COLO829 (cell line): ENCODE data around the gene CACNA2D3.
A peak's percentile ranks its signal among the peaks of the same experiment; 100 is the strongest.

Experiments
- DNase-seq: peaks from one replicate; pipeline ENCODE4 v3.0.0; 2012; ENCODE audit warnings: low spot score

Gene CACNA2D3

GRCh38 chr3:54217828-54218227, 95.5 kb downstream of the CACNA2D3 start:
- no peak for DNase-seq

DNA sequence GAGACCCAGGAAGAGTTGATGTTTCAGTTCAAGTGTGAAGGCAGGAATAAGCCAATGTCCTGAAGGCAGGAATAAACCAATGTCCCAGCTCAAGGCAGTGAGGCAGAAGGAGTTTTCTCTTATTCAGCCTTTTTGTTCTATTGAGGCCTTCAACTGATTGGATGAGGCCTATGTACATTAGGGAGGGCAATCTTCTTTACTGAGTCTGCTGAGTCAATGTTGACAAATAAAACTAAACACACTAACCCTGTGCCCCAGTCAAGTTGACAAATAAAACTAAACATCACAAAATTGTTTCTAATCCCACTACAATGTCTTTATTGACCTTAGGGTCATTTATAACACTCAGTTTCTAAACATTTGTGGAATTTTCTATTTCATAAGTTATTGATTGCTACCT, 100.0 kb downstream of the CACNA2D3 start:
- no peak for DNase-seq

DNA sequence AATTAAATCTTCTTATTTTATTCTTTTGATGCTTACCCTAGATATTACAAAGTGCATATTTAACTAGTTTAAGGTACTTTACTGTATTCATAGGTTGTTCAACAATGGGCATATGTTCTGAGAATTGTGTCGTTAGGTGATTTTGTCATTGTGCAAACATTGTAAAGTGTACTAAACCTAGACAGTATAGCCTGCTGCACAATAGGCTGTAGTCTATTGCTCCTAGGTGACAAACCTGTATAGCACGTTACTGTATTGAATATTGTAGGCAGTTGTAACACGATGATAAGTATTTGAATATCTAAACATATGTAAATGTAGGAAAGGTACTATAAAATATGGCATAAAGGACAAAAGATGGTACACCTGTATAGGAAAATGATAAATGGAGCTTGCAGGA, 100.7 kb downstream of the CACNA2D3 start:
- no peak for DNase-seq

- DNase-seq, result no peak
These were observed 103.6 kb downstream of the CACNA2D3 start for GRCh38 chr3:54225841-54226528.

DNA sequence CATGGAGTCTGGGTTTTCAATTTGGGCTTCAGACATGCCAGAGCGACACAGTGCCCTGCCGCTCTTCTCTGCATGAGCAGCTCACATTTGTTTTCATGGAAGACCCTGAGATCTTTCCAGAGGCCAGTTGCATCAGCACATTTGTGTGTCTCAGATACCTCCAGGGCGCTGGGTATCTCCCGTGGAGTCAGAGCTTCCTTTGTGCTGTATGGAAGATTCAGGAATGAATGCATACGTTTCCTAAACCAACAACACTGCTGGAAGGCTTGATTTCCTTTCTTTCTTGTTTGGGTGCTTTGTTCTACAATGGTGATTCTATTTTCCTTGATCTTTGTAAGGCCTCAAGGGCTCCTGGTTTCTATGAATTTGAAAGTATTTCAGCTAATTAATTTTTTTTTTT, 106.5 kb downstream of the CACNA2D3 start:
- no peak for DNase-seq

DNA sequence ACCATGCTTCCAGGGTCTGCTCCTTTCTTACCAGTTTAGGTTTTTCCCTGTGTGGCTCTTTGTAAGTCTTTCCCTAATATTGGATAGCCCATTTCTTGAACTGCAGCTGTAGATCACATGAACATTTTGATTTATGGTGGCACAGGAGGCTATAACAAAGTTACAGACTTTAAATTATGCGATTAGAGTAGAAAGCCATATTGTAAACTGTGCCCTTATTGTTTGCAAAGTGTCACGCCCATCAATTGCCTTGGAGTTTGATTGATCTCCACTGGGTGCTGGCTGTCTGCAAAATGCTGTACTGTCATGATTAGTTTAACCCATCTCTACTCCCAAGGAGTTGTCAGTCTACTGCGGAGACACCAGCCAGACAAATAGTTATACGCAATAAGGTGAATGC, 110.3 kb downstream of the CACNA2D3 start:
- DNase-seq, result no peak

DNA sequence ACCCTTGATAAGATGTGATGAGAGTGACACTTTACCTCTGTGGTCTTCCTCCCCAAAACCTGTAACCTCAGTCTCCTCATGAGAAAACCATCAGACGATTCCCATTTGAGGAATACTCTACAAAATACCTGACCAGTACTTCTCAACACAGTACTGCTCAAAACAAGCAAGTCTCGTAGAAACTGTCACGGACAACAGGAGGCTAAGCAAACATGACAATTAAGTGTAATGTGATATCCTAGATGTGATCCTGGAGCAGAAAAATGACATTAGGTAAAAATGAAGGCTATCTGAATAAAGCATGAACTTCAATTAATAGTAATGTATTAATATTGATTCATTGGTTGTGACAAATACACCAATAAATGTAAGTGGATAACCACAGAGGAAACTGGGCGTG, 113.6 kb downstream of the CACNA2D3 start:
- no peak for DNase-seq

DNA sequence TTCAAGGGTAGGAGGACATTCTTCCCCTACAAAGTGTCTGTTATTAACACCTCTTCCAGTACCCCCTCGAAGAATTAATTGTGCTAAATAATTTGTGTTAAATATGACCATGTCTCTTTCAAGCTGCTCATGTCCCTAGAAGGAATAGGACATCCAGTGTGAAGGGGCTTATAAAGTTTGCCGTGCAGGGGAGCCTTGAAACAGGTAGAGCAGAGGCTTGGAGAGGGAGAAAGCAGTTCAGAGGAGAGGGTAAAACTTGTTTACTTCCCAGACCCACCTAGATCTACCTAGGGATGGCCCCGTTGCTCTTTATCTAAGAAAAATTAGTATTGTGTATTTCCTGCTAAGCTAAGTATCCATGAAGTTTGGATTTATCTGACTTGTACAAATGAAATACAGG, 114.8 kb downstream of the CACNA2D3 start:
- DNase-seq, result no peak

- DNase-seq, result no peak
These were observed 115.6 kb downstream of the CACNA2D3 start for GRCh38 chr3:54237788-54238502.

DNA sequence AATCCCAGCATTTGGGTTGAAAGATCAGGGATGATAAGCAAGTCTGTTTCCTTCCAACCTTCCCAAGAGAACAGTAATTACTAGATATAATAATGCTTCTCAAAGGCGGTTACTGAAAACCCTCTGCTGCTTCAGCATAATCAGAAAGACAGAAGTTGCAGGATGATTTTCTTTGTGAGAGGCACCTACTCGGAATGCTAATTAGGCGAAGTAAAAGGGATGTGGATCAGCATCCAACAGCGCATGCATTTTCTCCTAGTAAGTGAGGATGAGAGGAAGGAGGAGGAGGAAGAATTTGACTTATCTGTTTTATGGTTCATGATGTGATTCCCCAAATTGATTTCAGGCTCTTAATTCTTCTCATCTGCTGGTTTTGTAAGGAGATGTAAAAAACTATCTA, 118.0 kb downstream of the CACNA2D3 start:
- no peak for DNase-seq

DNA sequence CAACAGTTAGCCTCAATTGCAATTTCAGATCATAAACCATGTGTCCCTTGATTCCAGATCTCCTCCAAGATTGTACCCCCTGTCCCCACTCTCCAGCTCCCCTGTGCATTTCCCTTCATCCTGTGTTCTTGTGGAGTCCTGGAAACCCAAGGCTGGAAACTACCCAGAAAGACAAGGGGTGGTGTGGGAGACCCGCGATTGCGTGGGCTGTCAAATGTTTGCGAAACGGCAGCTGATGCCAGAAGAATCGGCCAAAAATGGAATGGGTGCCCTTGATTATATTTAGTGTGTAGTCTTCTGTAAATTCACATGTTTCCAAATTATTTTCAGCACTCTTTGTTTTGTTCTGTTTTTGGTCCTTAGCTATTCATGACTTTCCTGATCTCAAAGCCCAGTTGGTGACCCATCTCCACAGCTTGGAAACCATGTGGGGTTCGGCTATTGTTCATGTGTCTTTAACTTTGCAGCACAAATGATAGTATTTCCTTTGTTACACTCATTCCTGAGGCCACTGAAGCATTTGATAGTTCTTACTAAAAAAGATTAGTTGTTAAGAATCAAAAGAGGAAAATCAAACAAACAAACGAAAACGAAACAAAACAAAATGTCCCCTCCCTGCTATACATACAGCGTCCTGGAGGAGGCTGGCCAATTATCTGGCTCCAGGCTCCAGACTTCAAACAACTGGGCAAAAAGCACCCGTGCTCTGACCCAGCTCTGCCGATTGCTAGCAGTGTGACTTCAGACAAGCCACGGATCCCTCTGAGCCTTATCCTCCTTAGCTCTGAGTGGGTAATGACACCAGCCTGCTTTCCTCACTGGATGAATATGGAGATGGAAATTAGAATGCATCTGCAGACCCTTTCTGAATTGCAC, 120.9 kb downstream of the CACNA2D3 start:
- peak; percentile 35 for DNase-seq

- no peak for DNase-seq
These were observed 121.8 kb downstream of the CACNA2D3 start for GRCh38 chr3:54243960-54244682.

DNA sequence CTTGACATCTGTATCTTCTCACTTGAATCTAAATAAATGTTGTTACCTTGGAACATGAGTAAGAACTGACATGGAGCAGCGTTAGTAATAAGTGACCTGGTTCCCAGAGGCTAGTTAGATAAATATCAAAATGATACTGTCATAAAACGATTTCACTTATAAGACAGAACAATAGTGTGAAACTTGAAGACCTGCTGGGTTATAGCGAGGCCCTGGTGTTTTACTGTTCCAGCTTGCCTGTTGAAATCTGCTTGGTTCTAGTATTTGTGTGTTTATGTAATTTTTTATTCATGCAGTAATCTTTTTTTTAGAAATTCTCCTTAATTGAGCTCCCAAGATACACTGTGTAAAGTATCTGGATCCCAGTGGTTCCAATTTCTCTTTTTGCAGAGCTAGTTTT, 129.4 kb downstream of the CACNA2D3 start:
- DNase-seq, result no peak

GRCh38 chr3:54257125-54257720, 134.9 kb downstream of the CACNA2D3 start:
- no peak for DNase-seq

DNA sequence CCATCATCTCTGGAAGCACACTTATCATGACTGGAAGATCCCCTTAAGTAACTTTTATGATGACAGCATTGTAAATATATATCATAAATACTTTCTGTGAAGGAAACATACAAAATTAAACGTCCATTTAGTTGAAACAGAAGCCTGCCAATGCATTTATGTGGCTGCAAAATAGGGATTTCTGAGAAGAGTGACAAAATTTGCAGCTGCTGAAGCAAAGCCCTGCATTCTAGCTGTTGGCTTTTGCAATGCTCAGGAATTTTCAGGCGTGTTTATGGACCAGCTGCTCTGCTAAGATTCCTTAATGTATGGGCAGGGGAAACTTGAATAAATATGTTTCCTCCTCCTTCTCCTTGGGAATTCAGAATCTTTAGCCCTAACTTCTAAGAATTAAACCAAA, 137.3 kb downstream of the CACNA2D3 start:
- no peak for DNase-seq

GRCh38 chr3:54261141-54261540, 138.8 kb downstream of the CACNA2D3 start:
- no peak for DNase-seq

DNA sequence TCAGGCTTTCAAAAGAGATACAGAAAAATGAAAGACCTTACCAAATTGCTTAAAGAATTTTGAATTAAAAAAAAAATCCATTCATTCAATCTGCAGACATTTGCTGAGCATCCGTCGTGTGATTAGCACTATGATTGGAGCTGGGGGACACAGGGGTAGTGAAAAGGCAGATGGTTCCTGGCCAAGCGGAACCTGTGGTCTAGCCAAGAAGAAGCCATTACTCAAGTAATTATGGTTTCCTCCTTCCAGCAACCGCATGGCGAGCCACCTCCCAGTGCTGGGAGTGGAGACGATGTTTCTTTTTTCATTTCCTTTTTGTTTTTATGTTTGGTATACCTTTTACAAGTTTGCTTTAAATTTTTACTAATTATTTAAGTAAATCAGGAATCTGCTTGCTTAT, 140.2 kb downstream of the CACNA2D3 start:
- no peak for DNase-seq

GRCh38 chr3:54262946-54263345, 140.6 kb downstream of the CACNA2D3 start:
- no peak for DNase-seq

- DNase-seq, result no peak
These were observed 141.7 kb downstream of the CACNA2D3 start for GRCh38 chr3:54264050-54264449.

DNA sequence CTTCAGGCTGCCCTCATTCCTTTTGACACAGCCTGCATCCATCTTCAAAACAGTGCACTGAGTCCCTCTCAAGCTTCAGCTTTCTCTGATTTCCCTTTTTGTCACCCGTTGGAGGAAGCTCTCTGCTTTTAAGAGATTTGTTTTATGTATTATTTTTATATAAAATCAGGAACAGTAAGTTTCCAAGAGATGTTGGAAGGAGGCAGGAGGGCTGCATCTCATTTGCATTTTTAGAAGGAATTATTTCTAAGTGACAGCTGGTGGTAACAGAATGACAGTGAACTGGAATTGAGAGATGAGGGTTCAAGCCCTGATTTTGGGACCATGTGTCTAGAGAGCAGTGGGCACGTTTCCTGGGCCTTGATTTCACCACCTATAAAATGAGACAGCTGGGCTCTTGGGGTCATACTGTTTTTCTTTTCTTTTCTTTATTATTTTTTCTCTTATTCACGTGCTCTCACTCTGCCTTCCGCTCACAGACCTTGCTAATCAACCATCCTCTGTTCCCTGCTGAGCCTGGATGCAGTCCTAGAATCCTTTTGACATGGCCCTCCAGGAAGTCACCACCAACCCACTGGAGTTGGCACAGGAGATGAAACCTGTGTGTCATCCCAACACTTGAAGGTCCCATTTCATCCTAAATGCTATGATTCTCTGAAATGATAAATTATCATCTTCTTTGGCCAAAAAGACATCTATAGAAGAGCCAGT, 148.6 kb downstream of the CACNA2D3 start:
- no peak for DNase-seq

- DNase-seq, result peak; percentile 35
These were observed 151.4 kb downstream of the CACNA2D3 start for GRCh38 chr3:54273791-54274190.
